Skeletal muscle satellite cell (primary cell): ENCODE results near the gene ATRIP.

ENCODE experiments used
- H3K27me3 ChIP-seq: 2 replicates; pipeline ENCODE4 v1.7.0; 2013; ENCODE audit warnings: low read length; ENCODE audit not compliant: control insufficient read depth, insufficient read depth
- H3K36me3 ChIP-seq: 2 replicates; pipeline ENCODE4 v1.7.0; 2013; ENCODE audit warnings: mild to moderate bottlenecking, control low read depth, low read length; ENCODE audit not compliant: insufficient read depth
- H3K4me1 ChIP-seq: 2 replicates; pipeline ENCODE4 v1.7.0; 2013; ENCODE audit warnings: low read length; ENCODE audit not compliant: control insufficient read depth, insufficient read depth
- H3K4me2 ChIP-seq: 2 replicates; pipeline ENCODE4 v1.7.0; 2013; ENCODE audit warnings: mild to moderate bottlenecking, low read length
- H3K4me3 ChIP-seq: 2 replicates; pipeline ENCODE4 v1.7.0; 2013; ENCODE audit warnings: low read length
- H3K9ac ChIP-seq: 2 replicates; pipeline ENCODE4 v1.7.0; 2013; ENCODE audit warnings: mild to moderate bottlenecking, low read depth, low read length, moderate library complexity
- H3K9me3 ChIP-seq: replicated peaks from 2 replicates; pipeline ENCODE4 v1.7.0; 2013; ENCODE audit warnings: mild to moderate bottlenecking, control low read depth, low read length

ATRIP gene

DNA sequence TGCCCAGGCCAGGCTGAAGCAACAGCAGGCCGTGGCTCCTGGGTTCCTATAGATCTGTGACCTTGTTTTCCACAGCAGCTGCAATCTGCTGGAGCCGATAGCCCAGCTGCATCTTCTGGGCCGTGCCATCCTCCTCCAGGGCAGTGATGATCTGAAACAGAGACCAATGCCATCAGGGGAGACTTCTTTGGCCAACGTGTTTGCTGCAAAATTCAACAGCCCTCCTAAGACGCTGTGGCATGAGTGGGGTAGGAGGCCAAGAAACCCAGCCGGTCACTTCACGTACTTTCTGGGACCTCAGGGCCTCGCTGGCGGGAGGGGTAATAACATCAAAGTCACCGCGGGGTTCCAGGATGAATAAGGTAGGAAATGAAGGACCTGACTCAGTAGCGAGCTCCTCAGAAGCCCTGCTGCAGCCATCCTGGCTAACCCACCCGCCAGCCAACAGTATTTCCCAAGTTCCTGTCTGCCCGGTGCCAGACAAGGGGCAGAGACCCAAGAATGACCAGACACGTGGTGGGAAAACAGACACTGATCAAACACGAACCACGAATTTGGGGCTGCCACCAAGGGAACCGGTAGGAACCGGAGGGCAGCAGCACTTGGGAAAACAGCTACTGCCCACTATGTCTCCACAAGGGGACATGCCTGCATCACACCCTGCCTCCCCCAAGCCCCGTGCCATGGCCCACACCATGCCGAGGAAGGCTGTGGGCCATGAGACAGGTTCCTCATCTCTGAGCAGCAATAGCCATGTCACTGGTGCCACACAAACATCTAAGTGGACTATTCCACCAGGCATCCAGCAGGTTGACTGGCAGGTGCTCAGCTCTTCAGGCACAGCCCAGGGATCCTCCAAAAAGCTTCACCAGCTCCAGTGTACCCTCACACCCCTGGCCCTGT, 41.8 kb upstream of the ATRIP start:
- Histone ChIP-seq H3K4me1 (peaks cover 24% of the 10 kb centered on the region), H3K9ac (no peak overlapping the region), H3K36me3 (peaks cover 31% of the 10 kb centered on the region), H3K9me3 (no peaks in the 10 kb centered on the region), H3K4me2 (no peak overlapping the region), H3K27me3 (no peaks in the 10 kb centered on the region), H3K4me3 (no peak overlapping the region)

DNA sequence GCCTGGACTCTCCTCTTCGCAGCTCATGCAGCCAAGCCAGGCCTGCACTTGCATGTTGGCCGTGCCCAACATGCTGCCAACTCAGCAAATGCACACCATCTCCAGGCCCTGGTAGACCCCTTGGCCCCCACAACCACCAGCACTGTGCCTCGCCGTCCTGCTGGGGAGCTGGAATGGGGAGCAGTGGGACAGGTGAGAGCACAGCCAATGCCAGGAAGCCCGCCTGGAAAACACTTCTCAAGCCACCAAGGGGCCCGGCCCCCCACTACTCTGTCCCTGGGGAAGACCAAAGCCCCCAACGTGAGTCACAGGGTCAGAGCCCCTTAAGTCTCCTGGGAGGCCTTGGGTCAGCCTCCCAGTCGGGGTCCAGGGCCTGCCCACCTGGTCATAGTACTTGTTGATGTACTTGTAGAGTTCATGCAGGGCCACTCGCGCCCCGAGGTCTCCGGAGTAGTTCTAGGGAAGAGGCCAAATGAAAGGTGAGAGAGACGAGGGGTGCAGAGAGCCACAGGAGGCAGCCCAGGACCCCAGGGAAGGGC, 41.1 kb upstream of the ATRIP start:
- peaks cover 24% of the 10 kb centered on the region for H3K4me1 ChIP-seq
- H3K9me3 ChIP-seq: no peaks in the 10 kb centered on the region
- no peaks in the 10 kb centered on the region for H3K27me3 ChIP-seq
- H3K36me3 ChIP-seq: peaks cover 38% of the 10 kb centered on the region
- no peak overlapping the region for H3K4me3 ChIP-seq
- no peak overlapping the region for H3K4me2 ChIP-seq
- H3K9ac ChIP-seq: no peak overlapping the region

DNA sequence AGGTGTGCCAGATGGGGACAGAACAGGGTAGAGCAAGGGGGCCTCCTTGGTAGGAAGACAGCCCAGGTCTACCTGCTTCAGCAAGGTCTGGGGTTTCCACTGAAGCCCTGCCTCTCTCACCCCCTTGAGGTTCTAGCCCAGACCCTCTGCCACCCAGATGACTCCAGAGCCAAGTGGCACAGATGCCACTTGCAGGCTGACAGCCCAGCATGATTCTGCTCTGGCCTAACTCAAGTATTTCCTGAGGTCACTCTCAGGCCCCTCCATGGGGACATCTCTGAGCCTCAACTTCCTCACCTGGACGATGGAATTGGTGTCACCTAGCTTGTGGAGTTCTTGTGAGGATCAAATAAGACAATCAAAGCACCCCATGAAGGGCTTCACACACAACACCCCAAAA, 40.6 kb upstream of the ATRIP start:
- H3K4me2 ChIP-seq: no peak overlapping the region
- H3K9ac ChIP-seq: no peak overlapping the region
- H3K9me3 ChIP-seq: no peaks in the 10 kb centered on the region
- no peaks in the 10 kb centered on the region for H3K27me3 ChIP-seq
- H3K4me1 ChIP-seq: peaks cover 24% of the 10 kb centered on the region
- H3K36me3 ChIP-seq: peaks cover 38% of the 10 kb centered on the region
- H3K4me3 ChIP-seq: no peak overlapping the region

DNA sequence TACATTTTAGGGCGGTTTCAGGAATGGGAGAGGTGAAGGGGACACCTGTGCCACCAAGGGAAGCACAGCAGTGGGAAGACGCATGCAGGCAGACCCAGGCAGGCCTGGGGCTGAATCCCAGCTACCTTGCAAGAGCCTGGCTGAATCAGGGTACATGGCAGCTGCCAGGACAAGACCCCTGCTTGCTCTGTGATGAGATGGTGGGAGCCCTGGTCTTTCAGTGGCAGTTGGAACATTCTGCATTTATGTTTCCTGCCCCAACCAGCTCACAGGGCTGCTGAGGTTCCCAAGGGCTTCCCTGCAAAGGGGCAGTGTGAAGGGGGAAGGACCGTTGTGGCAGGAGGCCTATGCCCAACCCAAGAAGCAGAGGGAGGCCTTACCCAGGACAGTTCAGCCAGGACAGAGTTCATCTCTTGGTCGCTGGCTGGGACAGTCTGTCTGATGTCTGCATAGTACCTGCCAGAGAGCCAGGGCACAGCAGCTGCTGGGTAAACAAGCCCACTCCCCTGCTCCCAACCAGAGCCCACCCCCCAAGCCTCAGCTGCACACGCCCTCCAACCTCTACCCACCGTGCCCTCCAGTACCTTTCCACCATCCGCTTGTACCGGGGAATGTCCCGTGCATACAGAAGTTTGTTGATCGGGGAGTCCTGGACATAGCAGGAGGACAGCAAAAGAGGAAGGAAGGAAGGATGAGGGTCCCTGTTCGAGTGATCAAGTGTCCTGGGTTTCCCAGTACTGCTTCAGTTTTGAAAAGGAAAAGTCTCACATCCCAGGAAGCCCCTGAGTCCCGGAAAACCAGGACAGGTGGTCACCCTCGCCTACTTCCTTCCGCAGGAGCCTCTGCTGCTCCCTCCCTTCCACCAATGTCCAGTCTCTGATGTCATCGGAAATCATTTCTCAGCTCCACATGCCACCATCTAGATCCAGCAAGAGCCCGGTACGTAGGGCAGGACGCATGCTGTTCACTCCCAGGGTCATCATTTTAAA, 39.8 kb upstream of the ATRIP start:
- Histone ChIP-seq H3K9ac (no peak overlapping the region), H3K4me2 (no peak overlapping the region), H3K36me3 (peaks cover 41% of the 10 kb centered on the region), H3K27me3 (no peaks in the 10 kb centered on the region), H3K9me3 (no peaks in the 10 kb centered on the region), H3K4me1 (peaks cover 20% of the 10 kb centered on the region), H3K4me3 (no peak overlapping the region)

DNA sequence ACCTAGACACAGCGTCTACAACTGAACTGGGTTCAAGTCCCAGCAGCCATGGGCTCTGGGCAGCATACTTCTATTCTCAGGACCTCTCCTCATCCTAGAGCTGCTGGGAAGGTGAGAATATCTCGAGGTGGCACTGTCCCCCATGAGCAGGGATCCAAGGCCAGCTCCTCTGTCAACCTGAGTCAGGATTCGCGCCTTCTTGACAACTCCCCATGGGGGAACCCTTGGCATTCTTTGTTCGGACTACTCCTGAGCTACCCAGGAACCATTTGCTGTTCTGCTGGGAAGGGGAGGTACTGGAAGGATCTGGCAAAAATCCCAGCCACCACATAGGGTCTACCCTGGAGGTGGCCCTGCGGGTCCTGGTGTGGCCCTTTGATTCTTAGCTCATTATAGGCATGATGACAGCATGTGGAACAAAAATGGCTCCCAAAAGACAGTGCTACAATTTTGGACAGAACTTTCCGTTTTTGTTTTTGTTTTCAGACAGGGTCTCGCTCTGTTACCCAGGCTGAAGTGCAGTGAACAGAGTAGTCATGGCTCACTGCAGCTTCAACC, 38.9 kb upstream of the ATRIP start:
- Histone ChIP-seq H3K4me3 (no peak overlapping the region), H3K9me3 (no peaks in the 10 kb centered on the region), H3K27me3 (no peaks in the 10 kb centered on the region), H3K4me1 (peaks cover 11% of the 10 kb centered on the region), H3K9ac (no peak overlapping the region), H3K36me3 (peaks cover 49% of the 10 kb centered on the region), H3K4me2 (no peak overlapping the region)

DNA sequence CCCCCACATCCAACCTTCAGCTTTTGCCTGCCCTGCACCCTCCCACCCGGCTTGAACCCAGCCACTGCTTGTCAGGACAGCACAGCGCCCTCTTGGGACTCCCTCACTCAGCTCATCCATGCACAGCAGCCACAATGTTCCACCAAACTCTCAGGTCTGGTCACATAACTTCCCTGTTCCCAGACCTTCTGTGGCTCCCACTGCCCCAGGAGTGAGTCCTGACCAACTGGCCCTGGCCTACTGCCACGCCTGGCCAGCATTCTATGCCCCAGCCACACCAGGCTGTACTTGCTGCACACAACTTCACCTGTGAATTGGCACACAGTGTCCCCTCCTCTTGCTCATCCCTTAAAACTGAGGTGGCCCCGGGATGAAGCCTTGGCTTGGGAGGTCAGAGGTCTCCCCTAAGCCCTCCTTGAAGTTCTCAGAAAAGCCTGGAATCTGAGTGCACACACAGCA, 37.7 kb upstream of the ATRIP start:
- no peaks in the 10 kb centered on the region for H3K27me3 ChIP-seq
- H3K9ac ChIP-seq: no peak overlapping the region
- H3K4me2 ChIP-seq: no peak overlapping the region
- no peaks in the 10 kb centered on the region for H3K9me3 ChIP-seq
- peaks cover 7% of the 10 kb centered on the region for H3K4me1 ChIP-seq
- H3K36me3 ChIP-seq: peaks cover 48% of the 10 kb centered on the region
- no peak overlapping the region for H3K4me3 ChIP-seq

DNA sequence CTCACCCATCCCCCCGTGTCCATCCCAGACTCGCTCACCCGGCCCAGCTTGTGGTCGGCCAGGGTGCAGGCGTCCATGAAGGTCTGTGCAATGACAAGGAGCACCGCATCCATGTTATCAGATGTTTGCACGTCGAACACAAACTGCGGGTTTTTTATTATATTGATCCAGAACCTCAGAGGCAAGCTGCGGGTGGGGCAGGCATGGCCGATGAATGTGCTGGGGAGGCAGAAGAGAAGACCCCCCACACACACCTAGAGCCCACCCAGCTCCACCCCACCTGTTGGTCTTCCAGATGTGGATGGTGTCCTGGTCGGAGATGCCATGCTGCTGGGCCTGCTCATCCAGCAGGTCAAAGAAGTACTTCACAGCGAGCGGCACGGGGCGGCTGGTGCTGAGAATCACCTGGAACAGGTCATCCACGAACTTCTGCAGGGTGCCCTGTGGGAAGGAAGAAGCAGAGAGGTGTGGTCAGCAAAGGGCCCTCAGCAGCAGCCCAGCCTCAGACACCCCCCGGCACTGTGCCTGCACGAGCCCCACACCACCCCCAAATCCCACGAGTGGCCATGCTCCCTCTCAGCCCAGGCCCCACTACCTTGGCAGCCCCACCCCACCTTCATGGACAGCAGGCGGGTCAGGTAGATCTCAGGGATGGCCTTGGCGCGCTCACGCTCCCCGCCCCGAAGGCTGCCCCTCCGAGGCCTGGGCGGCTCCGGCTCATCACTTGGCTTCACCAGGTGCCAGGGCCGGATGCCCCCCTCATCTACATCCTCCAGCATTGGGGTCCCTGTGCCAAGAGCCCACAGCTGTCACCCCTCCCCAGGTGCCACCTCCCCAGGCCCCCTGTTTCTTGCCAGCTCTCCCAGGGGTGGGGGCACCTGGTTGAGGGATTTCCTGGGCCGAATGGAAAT, 37.0 kb upstream of the ATRIP start:
- H3K27me3 ChIP-seq: no peaks in the 10 kb centered on the region
- peaks cover 4% of the 10 kb centered on the region for H3K4me1 ChIP-seq
- no peaks in the 10 kb centered on the region for H3K9me3 ChIP-seq
- H3K4me3 ChIP-seq: no peak overlapping the region
- H3K4me2 ChIP-seq: no peak overlapping the region
- no peak overlapping the region for H3K9ac ChIP-seq
- H3K36me3 ChIP-seq: peaks cover 43% of the 10 kb centered on the region

DNA sequence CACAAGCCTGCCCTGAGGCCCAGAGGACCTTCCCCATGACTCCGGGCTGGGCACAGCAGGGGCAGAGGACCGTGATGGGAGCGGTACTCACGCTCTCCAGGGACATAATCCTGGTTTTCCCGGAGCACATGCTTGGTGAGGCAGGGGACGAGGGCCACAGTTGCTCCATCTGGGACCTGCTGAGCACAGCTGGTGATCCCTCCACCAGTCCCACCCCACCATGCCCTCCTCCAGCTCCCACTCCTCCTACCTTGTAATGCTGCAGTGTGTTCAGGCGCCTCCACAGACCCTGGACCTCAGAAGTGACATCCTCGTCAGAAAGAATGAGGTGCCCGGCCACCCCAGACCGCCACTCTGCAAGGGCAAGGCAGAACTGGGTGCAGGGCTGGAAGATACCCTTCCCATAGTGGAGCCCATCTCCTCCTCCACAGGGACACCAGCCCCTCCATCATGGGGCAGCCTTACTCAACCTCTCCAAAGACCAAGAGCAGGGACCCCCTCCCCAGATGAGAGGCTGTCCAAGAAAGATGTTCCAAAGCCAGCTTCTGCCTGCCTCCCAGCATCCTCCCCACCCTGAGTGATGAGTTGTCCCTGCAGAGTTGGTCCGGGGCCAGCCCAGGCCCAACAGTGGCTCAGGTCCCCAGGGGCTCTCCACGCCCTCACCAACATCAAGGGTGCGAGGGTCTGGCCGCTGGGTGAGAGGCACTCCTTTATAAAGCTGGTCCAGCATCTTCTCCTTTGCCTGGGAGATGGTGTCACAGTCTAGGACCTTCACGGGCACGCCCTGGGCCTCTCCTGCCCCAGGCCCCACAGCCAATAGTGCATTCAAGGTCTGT, 36.1 kb upstream of the ATRIP start:
- H3K4me2 ChIP-seq: no peak overlapping the region
- peaks cover 39% of the 10 kb centered on the region for H3K36me3 ChIP-seq
- H3K9me3 ChIP-seq: no peaks in the 10 kb centered on the region
- H3K4me3 ChIP-seq: no peak overlapping the region
- H3K27me3 ChIP-seq: no peaks in the 10 kb centered on the region
- H3K4me1 ChIP-seq: no peaks in the 10 kb centered on the region
- H3K9ac ChIP-seq: no peak overlapping the region

DNA sequence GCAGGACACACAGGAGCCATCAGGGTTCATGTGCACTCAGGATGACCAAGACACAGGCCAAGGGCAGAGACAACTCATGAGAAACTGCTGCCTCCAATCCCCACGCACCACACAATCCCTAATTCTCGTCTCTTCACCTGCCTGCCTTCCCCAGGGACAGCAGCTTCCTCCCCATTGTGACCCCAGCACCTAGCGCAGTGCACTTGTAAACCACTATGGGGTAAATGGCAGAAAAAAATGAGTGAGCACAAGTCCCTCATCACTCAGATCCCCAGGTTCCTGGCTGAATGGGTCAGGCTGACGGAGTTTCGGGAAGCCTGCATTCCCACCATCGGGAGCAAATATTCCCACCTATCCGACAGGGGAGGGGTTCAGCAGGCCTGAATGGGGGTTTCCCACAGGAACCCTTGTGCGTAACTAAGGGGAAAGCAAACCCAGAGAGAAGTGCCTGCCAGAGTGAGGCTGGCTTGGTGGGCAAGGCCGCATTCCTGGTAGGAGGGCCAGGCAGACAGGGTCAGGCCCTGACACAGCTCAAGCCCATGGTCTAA, 35.4 kb upstream of the ATRIP start:
- H3K36me3 ChIP-seq: peaks cover 39% of the 10 kb centered on the region

More for the DNA sequence above, 35.4 kb upstream of the ATRIP start:
- no peaks in the 10 kb centered on the region for H3K27me3 ChIP-seq
- H3K9me3 ChIP-seq: no peaks in the 10 kb centered on the region
- no peak overlapping the region for H3K4me3 ChIP-seq
- no peak overlapping the region for H3K9ac ChIP-seq
- no peak overlapping the region for H3K4me2 ChIP-seq
- H3K4me1 ChIP-seq: no peaks in the 10 kb centered on the region
